Vagina (tissue), 2 donors: ENCODE data around the gene CCSER1.

Experiments used
- CTCF ChIP-seq, 3 experiments: fragments of 450-650 bp in 2 of 3; fragments of 200-600 bp in 1 of 3; sonication (generic) in 1 of 3; IDR thresholded peaks; one replicate each; pipeline ENCODE4 v1.5.1; 2017 to 2019; ENCODE audit warnings: antibody characterized with exemption in 3 of 3, mild to moderate bottlenecking in 2 of 3, moderate library complexity in 2 of 3
- POLR2A ChIP-seq, 2 donors: fragments of 450-650 bp; IDR thresholded peaks; one replicate each; pipeline ENCODE4 v1.6.1; 2017; ENCODE audit warnings: antibody characterized with exemption in 2 of 2, mild to moderate bottlenecking in 2 of 2, moderate library complexity in 2 of 2

GRCh38 chr4:90458576-90458975 is 331.4 kb downstream of the CCSER1 start:
- TF ChIP-seq CTCF (IDR thresholded peaks at IDR 0.05): no peak
- no peak for TF ChIP-seq POLR2A (IDR thresholded peaks at IDR 0.05)
